ENCODE data around the gene FAM13A.

DNA sequence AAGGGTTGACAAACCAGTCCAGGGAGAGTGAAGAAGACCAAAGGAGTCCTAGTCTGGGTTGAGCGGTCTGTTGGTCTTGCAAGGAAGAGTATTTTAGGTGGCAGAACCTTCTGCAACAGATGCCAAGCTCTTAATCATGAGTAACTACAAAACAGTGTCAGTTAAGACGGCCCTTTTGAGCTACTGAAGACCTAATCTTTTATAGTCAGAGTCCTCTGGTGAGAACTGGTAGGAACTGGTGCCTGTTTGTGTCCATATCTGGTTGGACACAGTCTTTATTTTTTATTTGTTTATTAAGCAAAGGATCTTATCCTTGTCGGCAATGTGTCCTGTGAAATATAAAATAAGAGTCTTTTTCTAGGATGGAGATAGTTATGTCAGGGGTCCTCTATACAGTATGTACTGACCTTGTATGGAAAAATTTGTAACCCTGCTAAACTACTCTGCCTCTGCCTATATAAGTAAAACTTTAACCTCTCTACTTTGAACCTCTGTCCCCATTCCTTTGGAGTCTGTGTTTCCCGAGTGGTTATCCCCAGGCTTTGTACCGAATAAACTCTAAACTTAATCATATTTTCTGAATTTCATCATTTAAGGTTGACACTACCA is 47.1 kb downstream of the FAM13A start:
- TF ChIP-seq, protein P1, sequence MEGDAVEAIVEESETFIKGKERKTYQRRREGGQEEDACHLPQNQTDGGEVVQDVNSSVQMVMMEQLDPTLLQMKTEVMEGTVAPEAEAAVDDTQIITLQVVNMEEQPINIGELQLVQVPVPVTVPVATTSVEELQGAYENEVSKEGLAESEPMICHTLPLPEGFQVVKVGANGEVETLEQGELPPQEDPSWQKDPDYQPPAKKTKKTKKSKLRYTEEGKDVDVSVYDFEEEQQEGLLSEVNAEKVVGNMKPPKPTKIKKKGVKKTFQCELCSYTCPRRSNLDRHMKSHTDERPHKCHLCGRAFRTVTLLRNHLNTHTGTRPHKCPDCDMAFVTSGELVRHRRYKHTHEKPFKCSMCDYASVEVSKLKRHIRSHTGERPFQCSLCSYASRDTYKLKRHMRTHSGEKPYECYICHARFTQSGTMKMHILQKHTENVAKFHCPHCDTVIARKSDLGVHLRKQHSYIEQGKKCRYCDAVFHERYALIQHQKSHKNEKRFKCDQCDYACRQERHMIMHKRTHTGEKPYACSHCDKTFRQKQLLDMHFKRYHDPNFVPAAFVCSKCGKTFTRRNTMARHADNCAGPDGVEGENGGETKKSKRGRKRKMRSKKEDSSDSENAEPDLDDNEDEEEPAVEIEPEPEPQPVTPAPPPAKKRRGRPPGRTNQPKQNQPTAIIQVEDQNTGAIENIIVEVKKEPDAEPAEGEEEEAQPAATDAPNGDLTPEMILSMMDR (IDR thresholded peaks at IDR 0.05): no peak
- TF ChIP-seq EZH2 (IDR thresholded peaks at IDR 0.05; ENCODE audit: borderline replicate concordance, insufficient read depth, low read depth, low read length, poor library complexity, severe bottlenecking): no peak
